Immature natural killer cell (primary cell): ENCODE results near the gene UNC5CL. TPM values are rescaled to one million over a fixed set of nuclear protein-coding genes. Genes with fewer than 3 reads are reported as not detected.

Source experiments
- DNase-seq, 3 donors: peaks; one replicate each; pipeline ENCODE4 v3.0.0; 2022; ENCODE audit warnings: mixed read lengths in 1 of 3
- H3K27ac Mint-ChIP-seq, 6 donors: one replicate each; pipeline ENCODE4 v1.8.0; 2020; ENCODE audit warnings: mixed read lengths in 6 of 6, mild to moderate bottlenecking in 5 of 6, inconsistent platforms in 4 of 6, moderate library complexity in 3 of 6
- H3K27me3 Mint-ChIP-seq, 3 donors: one replicate each; pipeline ENCODE4 v1.8.0; 2020 to 2021; ENCODE audit warnings: low read depth in 3 of 3, mild to moderate bottlenecking in 3 of 3, mixed read lengths in 3 of 3, moderate library complexity in 3 of 3, inconsistent platforms in 1 of 3
- H3K36me3 Mint-ChIP-seq, 3 donors: one replicate each; pipeline ENCODE4 v1.8.0; 2020; ENCODE audit warnings: mixed read lengths in 3 of 3, inconsistent platforms in 2 of 3, mild to moderate bottlenecking in 2 of 3
- H3K4me1 Mint-ChIP-seq, 2 donors: one replicate each; pipeline ENCODE4 v1.8.0; 2020; ENCODE audit warnings: inconsistent platforms in 2 of 2, mild to moderate bottlenecking in 2 of 2, mixed read lengths in 2 of 2, moderate library complexity in 1 of 2
- H3K4me3 Mint-ChIP-seq, 5 donors: one replicate each; pipeline ENCODE4 v1.8.0; 2020; ENCODE audit warnings: mild to moderate bottlenecking in 5 of 5, mixed read lengths in 5 of 5, inconsistent platforms in 3 of 5, moderate library complexity in 3 of 5
- H3K9me3 Mint-ChIP-seq, 6 donors: one replicate each; pipeline ENCODE4 v1.8.0; 2020; ENCODE audit warnings: mild to moderate bottlenecking in 6 of 6, mixed read lengths in 6 of 6, inconsistent platforms in 4 of 6, moderate library complexity in 3 of 6
- polyA plus RNA-seq, 3 donors: library from polyadenylated mRNA; unstranded; fragments of 300-500 nt; fragmentation: Illumina TruSeq; gene quantifications; one replicate each; pipeline ENCODE4 v1.2.3, GENCODE V29; 2021

The UNC5CL gene
- polyA plus RNA-seq, 3 donors from 2014 or later: 0.19 to 0.45 TPM; not detected in 1

DNA sequence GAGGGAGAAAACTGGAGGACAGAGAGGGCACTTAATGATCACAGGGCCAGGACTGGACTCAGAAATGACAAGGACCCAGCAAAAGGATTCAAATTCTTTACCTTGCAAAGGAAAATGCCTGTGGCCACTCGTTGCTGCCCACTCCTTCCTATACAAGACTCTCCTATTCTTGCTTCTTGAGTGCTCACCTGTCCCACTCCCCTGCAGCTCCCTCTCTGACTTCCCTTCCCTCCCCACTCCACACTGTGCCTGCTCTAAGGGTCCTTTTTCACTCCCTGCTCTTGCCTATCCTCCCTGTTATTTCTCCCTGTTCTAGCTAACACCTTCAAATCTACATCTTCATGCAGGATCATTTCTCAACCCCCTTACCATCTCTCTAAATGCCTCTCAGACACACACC lies 56.1 kb downstream of the UNC5CL start:
- Mint-ChIP-seq H3K4me3 (no peak overlapping the region), H3K36me3 (no peaks in the 10 kb centered on the region), H3K9me3 (no peaks in the 10 kb centered on the region), H3K4me1 (no peaks in the 10 kb centered on the region), H3K27ac (no peak overlapping the region), H3K27me3 (peaks cover 6 to 21% (median 8%) of the 10 kb centered on the region in 3 donors)
- DNase-seq: no peak

DNA sequence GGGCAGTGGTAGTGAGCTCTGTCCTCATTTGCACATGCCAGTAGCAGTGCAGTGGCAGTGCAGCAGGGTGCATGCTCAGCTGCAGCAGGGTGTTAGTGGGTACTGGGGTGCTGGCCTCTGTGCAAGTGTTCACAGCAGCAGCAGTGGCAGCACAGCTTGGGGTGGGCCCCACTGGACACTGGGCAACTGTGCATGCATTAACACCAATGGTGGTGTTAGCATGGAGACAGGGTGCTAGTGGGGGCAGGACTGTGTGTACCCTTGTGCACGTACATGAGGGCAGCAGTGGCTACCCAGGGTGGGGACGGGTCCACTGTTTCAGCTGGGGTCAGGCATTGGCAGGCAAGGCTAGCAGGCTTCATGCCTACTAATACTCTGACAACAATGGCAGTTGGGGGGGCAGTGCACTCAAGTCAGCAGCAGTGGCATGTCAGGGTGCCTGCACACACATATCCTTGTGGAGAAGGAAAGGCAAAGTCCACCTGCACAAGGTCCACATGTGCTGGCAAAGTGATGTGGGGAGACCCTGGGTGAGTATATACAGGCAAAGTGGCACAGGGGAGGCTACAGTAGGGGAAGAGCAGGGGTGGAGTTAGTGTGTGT lies 60.2 kb downstream of the UNC5CL start:
- no peaks in the 10 kb centered on the region for H3K9me3 Mint-ChIP-seq
- H3K36me3 Mint-ChIP-seq: no peaks in the 10 kb centered on the region
- no peak for DNase-seq
- H3K27ac Mint-ChIP-seq: no peak overlapping the region
- H3K4me3 Mint-ChIP-seq: no peak overlapping the region
- H3K27me3 Mint-ChIP-seq: peaks cover 11 to 30% (median 23%) of the 10 kb centered on the region in 3 donors
- no peaks in the 10 kb centered on the region for H3K4me1 Mint-ChIP-seq

- H3K4me1 Mint-ChIP-seq: no peaks in the 10 kb centered on the region
- H3K27ac Mint-ChIP-seq: no peak overlapping the region
- no peak overlapping the region for H3K4me3 Mint-ChIP-seq
- DNase-seq: no peak
- no peaks in the 10 kb centered on the region for H3K9me3 Mint-ChIP-seq
- H3K36me3 Mint-ChIP-seq: no peaks in the 10 kb centered on the region
- peaks cover 9 to 25% (median 22%) of the 10 kb centered on the region in 3 donors for H3K27me3 Mint-ChIP-seq
These were observed 61.3 kb downstream of the UNC5CL start for GRCh38 chr6:40977695-40978094.

GRCh38 chr6:40977085-40977484 lies 61.9 kb downstream of the UNC5CL start:
- Mint-ChIP-seq H3K4me3 (no peak overlapping the region), H3K9me3 (no peaks in the 10 kb centered on the region), H3K27me3 (peaks cover 10 to 26% (median 24%) of the 10 kb centered on the region in 3 donors), H3K4me1 (no peaks in the 10 kb centered on the region), H3K27ac (no peak overlapping the region), H3K36me3 (no peaks in the 10 kb centered on the region)
- DNase-seq: no peak

Other genes starting within 250 kb of the UNC5CL start
- gene TSPO2, start 3.2 kb upstream of the UNC5CL start, polyA plus RNA-seq: not detected
- gene APOBEC2, start 14.0 kb upstream of the UNC5CL start, polyA plus RNA-seq: under 1 TPM in 1 of 3 donors, not detected in 2; 0.50 TPM
- 10 to 100 TPM; 32.3 to 41.9 (median 33.2) TPM for gene OARD1, start 33.1 kb upstream of the UNC5CL start, polyA plus RNA-seq
- 10 to 100 TPM; 12.4 to 21.7 (median 20.5) TPM for gene NFYA, start 33.8 kb upstream of the UNC5CL start, polyA plus RNA-seq
- 1 to 10 TPM in 2 of 3 donors, not detected in 1; 2.4 to 6.2 TPM for gene TREML1, start 115.1 kb upstream of the UNC5CL start, polyA plus RNA-seq
- not detected for gene TREM2, start 123.9 kb upstream of the UNC5CL start, polyA plus RNA-seq
- 1 to 10 TPM in 1 of 3 donors, under 1 TPM in 1, not detected in 1; 0.89 to 1.2 TPM for gene TREML2, start 161.9 kb upstream of the UNC5CL start, polyA plus RNA-seq
- not detected for gene TREML4, start 189.1 kb upstream of the UNC5CL start, polyA plus RNA-seq
- gene TREM1, start 247.5 kb upstream of the UNC5CL start, polyA plus RNA-seq: 1 to 10 TPM in 1 of 3 donors, not detected in 2; 2.8 TPM